OCI-LY7 (cell line): ENCODE results near the gene PHB1. TPM values are rescaled to one million over a fixed set of nuclear protein-coding genes. Genes with fewer than 3 reads are reported as not detected.

Experiments used
- BruUV-seq: library from RNA; stranded (reverse); fragments of 400-500 nt; replicated peaks from 2 replicates; lab custom pipeline; 2021; lab: Mats Ljungman, UMichigan
- CTCF ChIA-PET: fragments of 300-600 bp; sonication (Branson Sonifier 250); formaldehyde crosslinking; loops from one replicate; lab custom pipeline; 2022; ENCODE audit warnings: antibody characterized with exemption; ENCODE audit not compliant: unreplicated experiment; lab: Charles Lee
- POLR2A ChIA-PET: fragments of 300-600 bp; sonication (Branson Sonifier 250); formaldehyde crosslinking; loops from one replicate; lab custom pipeline; 2022; ENCODE audit warnings: antibody characterized with exemption; lab: Charles Lee
- DNase-seq: peaks from one replicate; pipeline ENCODE4 v3.0.0-alpha.2; 2015; ENCODE audit warnings: low spot score
- H2AFZ ChIP-seq: fragments of 200-600 bp; sonication (generic), shearing (Covaris generic); 2 replicates; pipeline ENCODE4 v1.6.1; 2014; ENCODE audit warnings: mild to moderate bottlenecking, antibody characterized with exemption, low read length, moderate library complexity
- H3K27ac ChIP-seq: fragments of 200-600 bp; sonication (generic); 2 replicates; pipeline ENCODE4 v1.5.1; 2014; ENCODE audit warnings: mixed run types, low read depth, mild to moderate bottlenecking, moderate library complexity, low read length, inconsistent platforms; ENCODE audit not compliant: poor library complexity, severe bottlenecking
- H3K36me3 ChIP-seq: fragments of 200-600 bp; sonication (generic); 2 replicates; pipeline ENCODE4 v1.6.1; 2014; ENCODE audit warnings: mild to moderate bottlenecking, antibody characterized with exemption, low read length, moderate library complexity, mixed read lengths; ENCODE audit not compliant: insufficient read depth
- H3K4me1 ChIP-seq: fragments of 200-600 bp; sonication (generic); 2 replicates; pipeline ENCODE4 v1.5.1; 2014; ENCODE audit warnings: mild to moderate bottlenecking, low read length; ENCODE audit not compliant: insufficient read depth, poor library complexity, severe bottlenecking
- H3K4me2 ChIP-seq: fragments of 200-600 bp; sonication (generic); 2 replicates; pipeline ENCODE4 v1.6.1; 2014; ENCODE audit warnings: mild to moderate bottlenecking, low read length
- H3K4me3 ChIP-seq: fragments of 200-600 bp; sonication (generic); 2 replicates; pipeline ENCODE4 v1.5.1; 2014; ENCODE audit warnings: mild to moderate bottlenecking, low read depth, low read length; ENCODE audit not compliant: poor library complexity, severe bottlenecking
- H3K79me2 ChIP-seq: fragments of 200-600 bp; sonication (generic); 2 replicates; pipeline ENCODE4 v1.6.1; 2016; ENCODE audit warnings: low read depth, mild to moderate bottlenecking, low read length, moderate library complexity, mixed read lengths; ENCODE audit not compliant: insufficient read depth
- H3K9me2 ChIP-seq: fragments of 200-600 bp; sonication (generic); 2 replicates; pipeline ENCODE4 v1.6.1; 2016; ENCODE audit warnings: mild to moderate bottlenecking, low read length, mixed read lengths; ENCODE audit not compliant: insufficient read depth
- H3K9me3 ChIP-seq: fragments of 200-600 bp; sonication (generic); 2 replicates; pipeline ENCODE4 v1.6.1; 2014; ENCODE audit warnings: mild to moderate bottlenecking, mixed run types, low read length, mixed read lengths
- H4K20me1 ChIP-seq: fragments of 200-600 bp; sonication (generic); 2 replicates; pipeline ENCODE4 v1.6.1; 2014; ENCODE audit warnings: mild to moderate bottlenecking, antibody characterized with exemption, low read length, moderate library complexity, mixed read lengths; ENCODE audit not compliant: insufficient read depth
- EZH2phosphoT487 ChIP-seq: fragments of 200-600 bp; sonication (generic); IDR thresholded peaks from 2 replicates; pipeline ENCODE4 v1.6.1; 2018; ENCODE audit warnings: low read depth, borderline replicate concordance, mild to moderate bottlenecking, mixed run types, antibody characterized with exemption, low read length, moderate library complexity, mixed read lengths
- intact Hi-C: fragments of 100-400 bp; cut with micrococcal nuclease; formaldehyde crosslinking; loops from one replicate; pipeline ENCODE4 v1.10.0; 2022; ENCODE audit not compliant: unreplicated experiment
- total RNA-seq, 2 experiments: library from RNA; depleted of rRNA in 1 of 2; stranded (reverse); fragments of >200 nt in 1 of 2; shearing (Covaris generic) in 1 of 2; gene quantifications; 2 replicates each; pipeline ENCODE4 v1.2.3, GENCODE V29; 2014 to 2022
- TF ChIP-seq, protein P1 (sequence below): fragments of 200-600 bp; sonication (generic); conservative IDR thresholded peaks from 2 replicates; pipeline ENCODE4 v1.5.1; 2014; ENCODE audit warnings: mild to moderate bottlenecking, antibody characterized with exemption, low read length, moderate library complexity, mixed read lengths

The PHB1 gene
- total RNA-seq, 2 experiments from 2014 or later, result 137 to 217 TPM

DNA sequence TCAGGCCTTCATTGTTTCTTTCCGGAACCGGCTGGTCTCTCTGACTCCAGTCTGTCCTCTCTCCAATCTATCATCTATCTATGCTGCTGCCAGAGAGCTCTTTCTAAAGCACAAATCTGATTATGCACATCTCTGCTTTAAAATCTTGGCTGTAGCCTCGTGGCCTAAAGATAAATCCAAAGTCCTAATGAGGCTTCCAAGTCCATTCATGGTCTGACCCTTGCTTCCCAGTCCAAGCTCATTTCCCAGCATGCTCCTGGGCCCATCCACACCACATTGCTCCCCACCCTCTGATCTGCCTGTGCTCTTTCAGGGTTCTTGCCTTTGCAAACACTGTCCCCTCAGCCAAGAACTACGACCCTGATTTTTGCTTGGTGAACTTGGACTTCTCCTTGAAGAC lies 21.5 kb upstream of the PHB1 start:
- Histone ChIP-seq H3K4me2 (no peak overlapping the region), H3K4me3 (no peak overlapping the region), H4K20me1 (no peaks in the 10 kb centered on the region), H3K27ac (no peak overlapping the region), H3K36me3 (no peaks in the 10 kb centered on the region), H3K79me2 (no peaks in the 10 kb centered on the region), H2AFZ (no peak overlapping the region), H3K9me3 (no peaks in the 10 kb centered on the region), H3K4me1 (peaks cover 26% of the 10 kb centered on the region), H3K9me2 (no peaks in the 10 kb centered on the region)
- intact Hi-C loops, result loop anchor here (5.0 kb wide), 2 partner anchors 61 to 261 kb away; partner anchors contain the start of gene NGFR
- no peak for TF ChIP-seq EZH2phosphoT487
- TF ChIP-seq, protein P1, sequence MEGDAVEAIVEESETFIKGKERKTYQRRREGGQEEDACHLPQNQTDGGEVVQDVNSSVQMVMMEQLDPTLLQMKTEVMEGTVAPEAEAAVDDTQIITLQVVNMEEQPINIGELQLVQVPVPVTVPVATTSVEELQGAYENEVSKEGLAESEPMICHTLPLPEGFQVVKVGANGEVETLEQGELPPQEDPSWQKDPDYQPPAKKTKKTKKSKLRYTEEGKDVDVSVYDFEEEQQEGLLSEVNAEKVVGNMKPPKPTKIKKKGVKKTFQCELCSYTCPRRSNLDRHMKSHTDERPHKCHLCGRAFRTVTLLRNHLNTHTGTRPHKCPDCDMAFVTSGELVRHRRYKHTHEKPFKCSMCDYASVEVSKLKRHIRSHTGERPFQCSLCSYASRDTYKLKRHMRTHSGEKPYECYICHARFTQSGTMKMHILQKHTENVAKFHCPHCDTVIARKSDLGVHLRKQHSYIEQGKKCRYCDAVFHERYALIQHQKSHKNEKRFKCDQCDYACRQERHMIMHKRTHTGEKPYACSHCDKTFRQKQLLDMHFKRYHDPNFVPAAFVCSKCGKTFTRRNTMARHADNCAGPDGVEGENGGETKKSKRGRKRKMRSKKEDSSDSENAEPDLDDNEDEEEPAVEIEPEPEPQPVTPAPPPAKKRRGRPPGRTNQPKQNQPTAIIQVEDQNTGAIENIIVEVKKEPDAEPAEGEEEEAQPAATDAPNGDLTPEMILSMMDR, result no peak
- BruUV-seq, result no TSS peak
- ChIA-PET CTCF (interaction anchor here (2.3 kb wide), 1 partner anchor 120 kb away, joined by 13 read pairs; no protein-coding TSS in a partner anchor), POLR2A (interaction anchor here (0.5 kb wide), 1 partner anchor 95 kb away, joined by 3 read pairs; no protein-coding TSS in a partner anchor)
- no peak for DNase-seq

- Histone ChIP-seq H2AFZ (no peak overlapping the region), H3K27ac (no peak overlapping the region), H3K79me2 (no peaks in the 10 kb centered on the region), H3K4me3 (no peak overlapping the region), H3K9me3 (no peaks in the 10 kb centered on the region), H3K4me2 (no peak overlapping the region), H4K20me1 (no peaks in the 10 kb centered on the region), H3K36me3 (no peaks in the 10 kb centered on the region), H3K9me2 (no peaks in the 10 kb centered on the region), H3K4me1 (peaks cover 26% of the 10 kb centered on the region)
- BruUV-seq, result no TSS peak
- no peak for DNase-seq
- ChIA-PET POLR2A (no interaction called here), CTCF (interaction anchor here (2.3 kb wide), 1 partner anchor 120 kb away, joined by 13 read pairs; no protein-coding TSS in a partner anchor)
- no peak for TF ChIP-seq EZH2phosphoT487
- TF ChIP-seq, protein P1, result no peak
- intact Hi-C loops, result loop anchor here (1.0 to 5.0 kb wide), 3 partner anchors 62 to 262 kb away; partner anchors contain the start of gene NGFR
These were observed 21.0 kb upstream of the PHB1 start for GRCh38 chr17:49435671-49436029.
